Esophagus muscularis mucosa (tissue), 4 donors: ENCODE measurements around the gene ARL13B.

ENCODE experiments used
- CTCF ChIP-seq, 3 experiments: fragments of 200-600 bp in 2 of 3; fragments of 450-650 bp in 1 of 3; sonication (generic) in 2 of 3; IDR thresholded peaks; one replicate each; pipeline ENCODE4 v1.5.1; 2017 to 2019; ENCODE audit warnings: antibody characterized with exemption in 3 of 3, mild to moderate bottlenecking in 2 of 3, moderate library complexity in 1 of 3
- EP300 ChIP-seq: sonication (generic); formaldehyde crosslinking; IDR thresholded peaks from one replicate; pipeline ENCODE4 v1.6.1; 2017; ENCODE audit warnings: antibody characterized with exemption
- POLR2A ChIP-seq: fragments of 450-650 bp; IDR thresholded peaks from one replicate; pipeline ENCODE4 v1.6.1; 2017; ENCODE audit warnings: antibody characterized with exemption, moderate library complexity, mild to moderate bottlenecking, low read depth
- POLR2AphosphoS5 ChIP-seq, 2 donors: sonication (generic); formaldehyde crosslinking; IDR thresholded peaks; one replicate each; pipeline ENCODE4 v1.6.1; 2017; ENCODE audit warnings: antibody characterized with exemption in 2 of 2

GRCh38 chr3:93983408-93983807 lies 3.5 kb downstream of the ARL13B start:
- TF ChIP-seq POLR2A (no peak), CTCF (IDR thresholded peaks at IDR 0.05) (no peak), EP300 (no peak), POLR2AphosphoS5 (IDR thresholded peaks at IDR 0.05) (no peak)
